Measurements from ENCODE around the gene KCNAB1.

The KCNAB1 gene

DNA sequence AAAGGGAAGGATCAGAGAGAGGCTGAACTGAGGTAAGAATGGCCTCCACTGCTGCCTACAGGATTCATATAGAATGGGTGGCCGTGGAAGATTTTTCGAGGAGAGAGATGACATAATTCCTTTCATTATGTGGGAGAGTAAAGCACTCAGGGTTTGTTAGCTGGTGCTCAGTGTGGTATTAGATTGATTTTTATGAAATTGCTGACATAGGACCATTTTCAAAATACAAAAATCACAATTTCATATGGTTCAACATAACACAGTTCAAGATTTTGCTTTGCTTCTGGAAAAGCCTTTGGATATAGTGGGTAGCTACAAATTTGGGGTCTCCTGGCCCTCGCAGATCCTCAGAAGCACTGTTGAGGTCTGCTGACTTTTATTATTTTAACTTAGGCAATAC is 95.4 kb downstream of the KCNAB1 start:
- H3K9ac ChIP-seq (ENCODE audit: low read length) = no peak overlapping the region
- H3K4me1 ChIP-seq (ENCODE audit: low read length) = no peaks in the 10 kb centered on the region
- no peaks in the 10 kb centered on the region for H3K27me3 ChIP-seq (replicated peaks; ENCODE audit: insufficient read depth, low read length)
- H2AFZ ChIP-seq (ENCODE audit: low read length) = no peak overlapping the region
- no peak overlapping the region for H3K27ac ChIP-seq (ENCODE audit: low read length)
- no peak overlapping the region for H3K4me3 ChIP-seq (ENCODE audit: low read length)
- H3K4me2 ChIP-seq (ENCODE audit: low read depth, low read length) = no peak overlapping the region
- no peaks in the 10 kb centered on the region for H3K79me2 ChIP-seq (ENCODE audit: low read length)
- H3F3A ChIP-seq (ENCODE audit: insufficient read depth, low read length) = no peaks in the 10 kb centered on the region
- no peaks in the 10 kb centered on the region for H3K9me2 ChIP-seq (replicated peaks; ENCODE audit: insufficient read depth, low read length)
- no peaks in the 10 kb centered on the region for H3K9me3 ChIP-seq (replicated peaks; ENCODE audit: insufficient read depth, low read length)
- no peaks in the 10 kb centered on the region for H4K20me1 ChIP-seq (ENCODE audit: insufficient read depth, low read length)
- TF ChIP-seq EZH2 (optimal IDR thresholded peaks at IDR 0.05; ENCODE audit: low read depth, low read length) (no peak), EZH2phosphoT487 (IDR thresholded peaks at IDR 0.05; ENCODE audit: low read length) (no peak)
- TF ChIP-seq, protein P1, sequence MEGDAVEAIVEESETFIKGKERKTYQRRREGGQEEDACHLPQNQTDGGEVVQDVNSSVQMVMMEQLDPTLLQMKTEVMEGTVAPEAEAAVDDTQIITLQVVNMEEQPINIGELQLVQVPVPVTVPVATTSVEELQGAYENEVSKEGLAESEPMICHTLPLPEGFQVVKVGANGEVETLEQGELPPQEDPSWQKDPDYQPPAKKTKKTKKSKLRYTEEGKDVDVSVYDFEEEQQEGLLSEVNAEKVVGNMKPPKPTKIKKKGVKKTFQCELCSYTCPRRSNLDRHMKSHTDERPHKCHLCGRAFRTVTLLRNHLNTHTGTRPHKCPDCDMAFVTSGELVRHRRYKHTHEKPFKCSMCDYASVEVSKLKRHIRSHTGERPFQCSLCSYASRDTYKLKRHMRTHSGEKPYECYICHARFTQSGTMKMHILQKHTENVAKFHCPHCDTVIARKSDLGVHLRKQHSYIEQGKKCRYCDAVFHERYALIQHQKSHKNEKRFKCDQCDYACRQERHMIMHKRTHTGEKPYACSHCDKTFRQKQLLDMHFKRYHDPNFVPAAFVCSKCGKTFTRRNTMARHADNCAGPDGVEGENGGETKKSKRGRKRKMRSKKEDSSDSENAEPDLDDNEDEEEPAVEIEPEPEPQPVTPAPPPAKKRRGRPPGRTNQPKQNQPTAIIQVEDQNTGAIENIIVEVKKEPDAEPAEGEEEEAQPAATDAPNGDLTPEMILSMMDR (IDR thresholded peaks at IDR 0.05; ENCODE audit: low read length) = no peak
- no peaks in the 10 kb centered on the region for H3K36me3 ChIP-seq (replicated peaks; ENCODE audit: insufficient read depth, low read length)
- no peak for DNase-seq

DNA sequence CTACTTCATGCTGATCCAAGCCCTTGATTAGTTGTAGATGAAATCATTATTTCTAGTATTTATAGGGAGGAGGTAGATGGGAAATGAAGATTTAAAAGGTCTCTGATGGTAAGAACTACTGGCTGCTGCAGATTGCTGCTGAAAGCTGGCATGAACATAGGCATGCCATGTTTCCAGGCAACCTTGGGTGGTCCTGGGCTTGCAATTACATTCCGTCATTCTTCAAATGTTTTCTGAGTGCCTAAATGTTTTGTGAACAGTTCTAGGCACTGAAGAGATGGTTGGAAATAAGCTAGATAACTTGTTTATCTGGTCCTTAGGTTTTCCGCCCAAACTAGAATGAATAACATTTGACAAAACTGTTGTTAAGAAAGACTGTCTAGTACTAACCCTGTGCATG is 95.8 kb downstream of the KCNAB1 start:
- H3K4me1 ChIP-seq (ENCODE audit: low read length) = no peaks in the 10 kb centered on the region
- no peaks in the 10 kb centered on the region for H3K9me2 ChIP-seq (replicated peaks; ENCODE audit: insufficient read depth, low read length)
- H3K4me3 ChIP-seq (ENCODE audit: low read length) = no peak overlapping the region
- TF ChIP-seq, protein P1 (IDR thresholded peaks at IDR 0.05; ENCODE audit: low read length) = no peak
- no peak for TF ChIP-seq EZH2 (optimal IDR thresholded peaks at IDR 0.05; ENCODE audit: low read depth, low read length)
- no peak for TF ChIP-seq EZH2phosphoT487 (IDR thresholded peaks at IDR 0.05; ENCODE audit: low read length)
- no peaks in the 10 kb centered on the region for H3K79me2 ChIP-seq (ENCODE audit: low read length)
- no peak overlapping the region for H3K4me2 ChIP-seq (ENCODE audit: low read depth, low read length)
- H2AFZ ChIP-seq (ENCODE audit: low read length) = no peak overlapping the region
- H3K36me3 ChIP-seq (replicated peaks; ENCODE audit: insufficient read depth, low read length) = no peaks in the 10 kb centered on the region
- no peaks in the 10 kb centered on the region for H3F3A ChIP-seq (ENCODE audit: insufficient read depth, low read length)
- H4K20me1 ChIP-seq (ENCODE audit: insufficient read depth, low read length) = no peaks in the 10 kb centered on the region
- H3K9ac ChIP-seq (ENCODE audit: low read length) = no peak overlapping the region
- no peak overlapping the region for H3K27ac ChIP-seq (ENCODE audit: low read length)
- no peaks in the 10 kb centered on the region for H3K9me3 ChIP-seq (replicated peaks; ENCODE audit: insufficient read depth, low read length)
- H3K27me3 ChIP-seq (replicated peaks; ENCODE audit: insufficient read depth, low read length) = no peaks in the 10 kb centered on the region
- DNase-seq = no peak

DNA sequence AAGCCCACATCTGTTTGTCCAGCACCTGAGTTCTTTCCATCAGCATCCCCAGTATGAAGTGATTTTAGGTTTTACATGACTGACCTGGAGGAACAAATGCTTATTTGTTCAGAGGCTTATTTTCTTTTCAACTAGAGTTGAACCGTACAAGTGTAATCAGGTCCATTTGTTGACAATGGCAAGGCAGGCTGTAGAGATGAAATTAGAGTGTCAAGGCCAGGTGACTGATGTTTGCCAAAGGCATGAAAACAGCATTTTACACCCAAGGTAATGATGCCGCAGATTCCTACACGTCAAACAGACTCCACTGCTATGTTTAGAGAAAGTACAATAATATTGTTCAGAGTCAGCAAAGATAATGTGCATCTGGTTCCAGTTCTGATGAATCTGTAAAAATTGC is 96.5 kb downstream of the KCNAB1 start:
- no peak for DNase-seq
- TF ChIP-seq, protein P1 (IDR thresholded peaks at IDR 0.05; ENCODE audit: low read length) = no peak
- TF ChIP-seq EZH2 (optimal IDR thresholded peaks at IDR 0.05; ENCODE audit: low read depth, low read length) = no peak
- TF ChIP-seq EZH2phosphoT487 (IDR thresholded peaks at IDR 0.05; ENCODE audit: low read length) = no peak

More for the DNA sequence above, 96.5 kb downstream of the KCNAB1 start:
- Histone ChIP-seq H3F3A (ENCODE audit: insufficient read depth, low read length) (no peaks in the 10 kb centered on the region), H2AFZ (ENCODE audit: low read length) (no peak overlapping the region), H3K4me2 (ENCODE audit: low read depth, low read length) (no peak overlapping the region), H4K20me1 (ENCODE audit: insufficient read depth, low read length) (no peaks in the 10 kb centered on the region), H3K79me2 (ENCODE audit: low read length) (no peaks in the 10 kb centered on the region), H3K36me3 (replicated peaks; ENCODE audit: insufficient read depth, low read length) (no peaks in the 10 kb centered on the region), H3K9ac (ENCODE audit: low read length) (no peak overlapping the region), H3K27ac (ENCODE audit: low read length) (no peak overlapping the region), H3K9me2 (replicated peaks; ENCODE audit: insufficient read depth, low read length) (no peaks in the 10 kb centered on the region), H3K27me3 (replicated peaks; ENCODE audit: insufficient read depth, low read length) (no peaks in the 10 kb centered on the region), H3K4me1 (ENCODE audit: low read length) (no peaks in the 10 kb centered on the region), H3K9me3 (replicated peaks; ENCODE audit: insufficient read depth, low read length) (no peaks in the 10 kb centered on the region), H3K4me3 (ENCODE audit: low read length) (no peak overlapping the region)
